ENCODE measurements around the gene ITGA1.

DNA sequence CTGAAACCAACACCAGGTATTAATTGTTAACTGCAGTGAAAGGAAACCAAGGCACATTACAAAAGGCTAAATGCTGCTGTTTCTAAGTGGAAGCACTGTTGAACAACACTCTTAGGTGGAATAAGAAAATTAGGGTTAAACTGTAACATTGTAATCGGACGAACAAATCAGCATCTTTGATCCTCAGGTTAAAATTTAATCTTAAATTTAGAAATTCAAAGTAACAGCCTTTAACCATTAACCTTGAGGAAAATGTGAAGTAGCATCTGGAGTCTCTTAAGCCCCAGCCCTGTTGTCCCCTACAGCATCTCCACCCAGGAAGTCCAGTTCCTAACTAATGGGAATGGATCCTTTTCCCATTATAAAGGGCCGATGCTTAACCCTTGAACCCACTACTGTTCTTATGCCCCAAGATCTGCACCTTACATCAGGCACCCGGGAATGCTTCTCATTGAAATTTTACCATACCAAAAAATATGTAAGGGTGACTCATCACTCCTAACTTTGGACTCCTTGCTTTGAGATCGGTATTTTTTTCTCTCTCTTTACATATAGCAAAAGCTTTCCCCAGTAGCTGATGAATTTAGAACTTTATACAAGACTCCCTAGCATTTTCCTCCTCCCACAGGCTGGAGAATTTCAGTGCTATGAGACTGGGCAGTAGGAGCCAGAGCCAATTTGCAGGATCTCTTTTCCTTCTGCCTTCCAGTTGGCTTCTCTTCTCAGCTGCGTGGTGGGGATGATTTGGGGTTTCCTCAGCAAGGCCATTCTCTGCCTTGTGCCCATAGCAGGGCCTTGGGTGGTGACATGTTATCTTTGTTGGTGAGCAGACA is 169.4 kb downstream of the ITGA1 start:
- TF ChIP-seq POLR2A (IDR thresholded peaks at IDR 0.05): no peak
- TF ChIP-seq, protein P1, sequence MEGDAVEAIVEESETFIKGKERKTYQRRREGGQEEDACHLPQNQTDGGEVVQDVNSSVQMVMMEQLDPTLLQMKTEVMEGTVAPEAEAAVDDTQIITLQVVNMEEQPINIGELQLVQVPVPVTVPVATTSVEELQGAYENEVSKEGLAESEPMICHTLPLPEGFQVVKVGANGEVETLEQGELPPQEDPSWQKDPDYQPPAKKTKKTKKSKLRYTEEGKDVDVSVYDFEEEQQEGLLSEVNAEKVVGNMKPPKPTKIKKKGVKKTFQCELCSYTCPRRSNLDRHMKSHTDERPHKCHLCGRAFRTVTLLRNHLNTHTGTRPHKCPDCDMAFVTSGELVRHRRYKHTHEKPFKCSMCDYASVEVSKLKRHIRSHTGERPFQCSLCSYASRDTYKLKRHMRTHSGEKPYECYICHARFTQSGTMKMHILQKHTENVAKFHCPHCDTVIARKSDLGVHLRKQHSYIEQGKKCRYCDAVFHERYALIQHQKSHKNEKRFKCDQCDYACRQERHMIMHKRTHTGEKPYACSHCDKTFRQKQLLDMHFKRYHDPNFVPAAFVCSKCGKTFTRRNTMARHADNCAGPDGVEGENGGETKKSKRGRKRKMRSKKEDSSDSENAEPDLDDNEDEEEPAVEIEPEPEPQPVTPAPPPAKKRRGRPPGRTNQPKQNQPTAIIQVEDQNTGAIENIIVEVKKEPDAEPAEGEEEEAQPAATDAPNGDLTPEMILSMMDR (IDR thresholded peaks at IDR 0.05): no peak
